ENCODE measurements around the gene CMSS1. TPM values are rescaled to one million over a fixed set of nuclear protein-coding genes. Genes with fewer than 3 reads are reported as not detected.

The CMSS1 gene
- total RNA-seq, 1 donor from 2014 or later, result 41.1 TPM

- Mint-ChIP-seq H3K27me3 (no peaks in the 10 kb centered on the region), H3K27ac (no peak overlapping the region), H3K4me1 (peaks cover 6% of the 10 kb centered on the region), H3K4me3 (no peak overlapping the region), H3K9me3 (no peaks in the 10 kb centered on the region), H3K36me3 (ENCODE audit: low read depth) (no peaks in the 10 kb centered on the region)
- ChIA-PET POLR2A (no interaction called here), CTCF (interaction anchor here (0.9 to 1.5 kb wide), 3 partner anchors 9 to 404 kb away, joined by 3 to 5 read pairs (median 5); no protein-coding TSS in a partner anchor)
- ATAC-seq (ENCODE audit: low read depth) (no peak), DNase-seq (no peak)
- TF ChIP-seq CTCF (IDR thresholded peaks at IDR 0.05), result no peak
- intact Hi-C loops (cut with micrococcal nuclease), result no loop called here
Measured at GRCh38 chr3:99850608-99851007, 32.9 kb downstream of the CMSS1 start.

GRCh38 chr3:99851955-99852354 lies 34.3 kb downstream of the CMSS1 start:
- Mint-ChIP-seq H3K27ac (no peak overlapping the region), H3K4me3 (no peak overlapping the region), H3K4me1 (peaks cover 2% of the 10 kb centered on the region), H3K9me3 (no peaks in the 10 kb centered on the region), H3K27me3 (no peaks in the 10 kb centered on the region), H3K36me3 (ENCODE audit: low read depth) (no peaks in the 10 kb centered on the region)
- CTCF ChIA-PET, result no interaction called here
- ATAC-seq (ENCODE audit: low read depth), result no peak
- POLR2A ChIA-PET, result no interaction called here
- TF ChIP-seq CTCF (IDR thresholded peaks at IDR 0.05), result no peak
- intact Hi-C loops (cut with micrococcal nuclease), result no loop called here
- no peak for DNase-seq

- no peak for TF ChIP-seq CTCF (IDR thresholded peaks at IDR 0.05)
- Mint-ChIP-seq H3K36me3 (ENCODE audit: low read depth) (no peaks in the 10 kb centered on the region), H3K9me3 (no peaks in the 10 kb centered on the region), H3K4me3 (no peak overlapping the region), H3K4me1 (peaks cover 2% of the 10 kb centered on the region), H3K27me3 (no peaks in the 10 kb centered on the region), H3K27ac (no peak overlapping the region)
- ATAC-seq (ENCODE audit: low read depth), result no peak
- intact Hi-C loops (cut with micrococcal nuclease), result no loop called here
- no peak for DNase-seq
- POLR2A ChIA-PET, result no interaction called here
- CTCF ChIA-PET, result no interaction called here
Measured at GRCh38 chr3:99852851-99853250, 35.2 kb downstream of the CMSS1 start.

GRCh38 chr3:99854756-99855298 lies 37.2 kb downstream of the CMSS1 start:
- Mint-ChIP-seq H3K27ac (no peak overlapping the region), H3K9me3 (no peaks in the 10 kb centered on the region), H3K4me3 (no peak overlapping the region), H3K4me1 (peaks cover 2% of the 10 kb centered on the region), H3K27me3 (no peaks in the 10 kb centered on the region), H3K36me3 (ENCODE audit: low read depth) (no peaks in the 10 kb centered on the region)
- DNase-seq (no peak), ATAC-seq (ENCODE audit: low read depth) (no peak)
- TF ChIP-seq CTCF (IDR thresholded peaks at IDR 0.05), result no peak
- CTCF ChIA-PET, result no interaction called here
- POLR2A ChIA-PET, result no interaction called here
- intact Hi-C loops (cut with micrococcal nuclease), result no loop called here

- ChIA-PET POLR2A (no interaction called here), CTCF (no interaction called here)
- intact Hi-C loops (cut with micrococcal nuclease), result no loop called here
- no peak overlapping the region for H3K4me3 Mint-ChIP-seq
- no peak for TF ChIP-seq CTCF (IDR thresholded peaks at IDR 0.05)
- H3K9me3 Mint-ChIP-seq, result no peaks in the 10 kb centered on the region
- DNase-seq, result no peak
- ATAC-seq (ENCODE audit: low read depth), result no peak
- H3K4me1 Mint-ChIP-seq, result peaks cover 2% of the 10 kb centered on the region
- no peak overlapping the region for H3K27ac Mint-ChIP-seq
- H3K27me3 Mint-ChIP-seq, result no peaks in the 10 kb centered on the region
- H3K36me3 Mint-ChIP-seq (ENCODE audit: low read depth), result no peaks in the 10 kb centered on the region
Measured at GRCh38 chr3:99855900-99856299, 38.2 kb downstream of the CMSS1 start.

All from activated B cell treated with CpG ODN at 0.5 μM for 24 hours (primary cell).